Mucosa of descending colon (tissue), 3 donors: ENCODE data around the gene NDUFV3. TPM values are rescaled to one million over a fixed set of nuclear protein-coding genes. Genes with fewer than 3 reads are reported as not detected.
"Not testable (repeated sequence)": the region's sequence is repeated elsewhere in the genome, so short reads cannot be mapped to it uniquely, and the experiment has no call there.

Experiments
- ATAC-seq: fragments of 200-7000 bp; cut with Tn5 transposase; one replicate; pipeline ENCODE4 v1.9.1; 2020; ENCODE audit warnings: mild to moderate bottlenecking, moderate library complexity
- DNase-seq, 3 donors: peaks; one replicate each; pipeline ENCODE4 v3.0.0-alpha.2; 2020
- H3K36me3 ChIP-seq: fragments of 200-600 bp; one replicate; pipeline ENCODE4 v1.8.0; 2021; ENCODE audit warnings: low read depth, mild to moderate bottlenecking
- H3K4me1 ChIP-seq: fragments of 200-600 bp; one replicate; pipeline ENCODE4 v1.8.0; 2021; ENCODE audit warnings: low read depth, mild to moderate bottlenecking
- H3K4me3 ChIP-seq: fragments of 200-600 bp; one replicate; pipeline ENCODE4 v1.8.0; 2021; ENCODE audit warnings: mild to moderate bottlenecking
- H3K9me3 ChIP-seq: fragments of 200-600 bp; one replicate; pipeline ENCODE4 v1.8.0; 2021; ENCODE audit warnings: mild to moderate bottlenecking
- intact Hi-C, 2 donors: fragments of 100-400 bp; cut with DNase I in 1 of 2; cut with micrococcal nuclease in 1 of 2; formaldehyde crosslinking; loops; one replicate each; pipeline versions ENCODE4 v1.11.0 to v1.11.1; 2022; cut with DNase I, micrococcal nuclease
- total RNA-seq, 3 donors: library from RNA; stranded (reverse); fragmentation: NEBNext Ultra II Directional in 2 of 3; extraction: Animal tissue kit (Norgen Biotek cat#: 25700) in 2 of 3; gene quantifications; one replicate each; pipeline versions ENCODE4 v1.2.1 to v1.2.4, GENCODE V29; 2021 to 2023
- TF ChIP-seq, protein P1 (sequence below): fragments of 200-600 bp; IDR thresholded peaks from one replicate; pipeline ENCODE4 v1.8.0; 2022; ENCODE audit warnings: antibody characterized with exemption, mild to moderate bottlenecking
- donor health status: DM: no; HTN: no; CAD: no; lungs with moderate emphysema.
- donor health status: DM: no; HTN: no; CAD: no.
- donor health status: DM: no; HTN: yes; CAD: no.

Gene NDUFV3
- total RNA-seq, 3 donors from 2014 or later, result 36.9 to 54.4 (median 38.5) TPM

DNA sequence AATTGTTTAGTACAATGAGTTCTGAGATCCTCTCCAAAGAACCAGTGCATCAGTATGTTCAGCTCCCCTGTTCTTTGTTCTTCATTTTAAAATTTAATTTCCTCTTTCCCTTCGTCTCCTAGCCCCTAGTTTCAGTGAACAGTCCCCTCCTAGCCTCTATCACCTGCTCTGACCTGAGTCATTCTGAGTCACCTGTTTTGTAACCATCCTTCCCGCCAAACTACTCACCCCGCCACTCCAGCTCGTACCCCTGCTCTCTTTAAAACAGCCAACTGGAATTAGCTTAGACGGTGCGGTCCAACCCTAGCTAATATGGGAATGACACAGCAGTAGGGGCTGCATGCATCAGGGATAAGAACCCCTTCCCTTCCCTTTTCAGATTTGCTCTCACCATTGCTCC, 49.1 kb downstream of the NDUFV3 start:
- Histone ChIP-seq H3K4me1 (no peaks in the 10 kb centered on the region), H3K36me3 (no peaks in the 10 kb centered on the region), H3K4me3 (no peak overlapping the region), H3K9me3 (no peaks in the 10 kb centered on the region)
- TF ChIP-seq, protein P1, sequence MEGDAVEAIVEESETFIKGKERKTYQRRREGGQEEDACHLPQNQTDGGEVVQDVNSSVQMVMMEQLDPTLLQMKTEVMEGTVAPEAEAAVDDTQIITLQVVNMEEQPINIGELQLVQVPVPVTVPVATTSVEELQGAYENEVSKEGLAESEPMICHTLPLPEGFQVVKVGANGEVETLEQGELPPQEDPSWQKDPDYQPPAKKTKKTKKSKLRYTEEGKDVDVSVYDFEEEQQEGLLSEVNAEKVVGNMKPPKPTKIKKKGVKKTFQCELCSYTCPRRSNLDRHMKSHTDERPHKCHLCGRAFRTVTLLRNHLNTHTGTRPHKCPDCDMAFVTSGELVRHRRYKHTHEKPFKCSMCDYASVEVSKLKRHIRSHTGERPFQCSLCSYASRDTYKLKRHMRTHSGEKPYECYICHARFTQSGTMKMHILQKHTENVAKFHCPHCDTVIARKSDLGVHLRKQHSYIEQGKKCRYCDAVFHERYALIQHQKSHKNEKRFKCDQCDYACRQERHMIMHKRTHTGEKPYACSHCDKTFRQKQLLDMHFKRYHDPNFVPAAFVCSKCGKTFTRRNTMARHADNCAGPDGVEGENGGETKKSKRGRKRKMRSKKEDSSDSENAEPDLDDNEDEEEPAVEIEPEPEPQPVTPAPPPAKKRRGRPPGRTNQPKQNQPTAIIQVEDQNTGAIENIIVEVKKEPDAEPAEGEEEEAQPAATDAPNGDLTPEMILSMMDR, result no peak
- intact Hi-C loops, result no loop called here
- ATAC-seq (no peak), DNase-seq (no peak)

DNA sequence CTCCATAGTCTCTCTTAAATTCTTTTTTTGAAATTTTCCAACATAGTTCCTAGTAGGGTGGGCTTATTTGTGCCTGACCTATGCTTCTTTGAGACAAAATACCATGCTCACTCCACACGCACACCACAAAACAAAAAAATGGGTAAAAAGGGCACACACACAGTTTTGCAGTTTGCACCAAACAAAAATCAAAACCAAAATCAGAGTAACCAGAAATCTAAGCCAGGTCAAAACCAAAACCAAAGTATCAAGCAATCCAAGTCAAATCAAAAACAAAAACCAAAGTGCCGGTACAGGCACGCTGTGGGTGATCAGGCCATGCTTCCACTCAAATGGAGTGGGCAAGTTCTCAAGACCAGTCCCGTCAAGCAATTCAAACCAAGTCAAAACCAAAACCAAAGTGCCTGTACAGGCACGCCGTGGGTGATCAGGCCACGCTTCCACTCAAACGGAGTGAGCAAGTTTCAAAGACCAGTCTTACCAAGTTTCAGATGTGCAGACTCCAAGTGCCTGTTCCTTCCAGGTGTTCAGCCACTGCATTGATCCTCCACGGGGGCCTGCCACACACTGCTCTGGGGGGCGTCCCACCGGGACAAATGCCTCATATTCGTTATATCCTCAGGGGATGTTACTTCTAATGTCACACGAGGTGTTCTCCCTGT, 56.1 kb downstream of the NDUFV3 start:
- DNase-seq, ATAC-seq, intact Hi-C loops: not testable (repeated sequence)

DNA sequence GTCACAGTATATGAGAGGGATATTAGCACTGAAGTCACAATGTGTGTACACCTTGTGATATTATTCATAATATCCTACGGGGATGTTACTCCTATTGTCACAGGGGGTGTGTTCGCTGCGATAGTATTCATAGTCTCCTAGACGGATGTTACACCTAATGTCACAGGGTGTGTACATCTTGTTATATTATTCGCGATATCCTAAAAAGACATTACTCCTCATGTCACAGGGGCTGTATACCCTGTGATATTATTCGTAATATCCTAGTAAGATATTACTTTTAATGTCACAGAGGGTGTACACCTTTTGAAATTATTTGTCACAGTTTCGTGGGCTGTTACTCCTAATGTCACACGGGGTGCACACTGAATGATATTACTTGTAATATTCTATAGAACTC, 58.1 kb downstream of the NDUFV3 start:
- H3K36me3 ChIP-seq, ATAC-seq, intact Hi-C loops, H3K4me3 ChIP-seq, H3K9me3 ChIP-seq, DNase-seq, H3K4me1 ChIP-seq: not testable (repeated sequence)

More for the DNA sequence above, 56.1 kb downstream of the NDUFV3 start:
- H3K4me1 ChIP-seq, H3K9me3 ChIP-seq, H3K36me3 ChIP-seq, H3K4me3 ChIP-seq: not testable (repeated sequence)

DNA sequence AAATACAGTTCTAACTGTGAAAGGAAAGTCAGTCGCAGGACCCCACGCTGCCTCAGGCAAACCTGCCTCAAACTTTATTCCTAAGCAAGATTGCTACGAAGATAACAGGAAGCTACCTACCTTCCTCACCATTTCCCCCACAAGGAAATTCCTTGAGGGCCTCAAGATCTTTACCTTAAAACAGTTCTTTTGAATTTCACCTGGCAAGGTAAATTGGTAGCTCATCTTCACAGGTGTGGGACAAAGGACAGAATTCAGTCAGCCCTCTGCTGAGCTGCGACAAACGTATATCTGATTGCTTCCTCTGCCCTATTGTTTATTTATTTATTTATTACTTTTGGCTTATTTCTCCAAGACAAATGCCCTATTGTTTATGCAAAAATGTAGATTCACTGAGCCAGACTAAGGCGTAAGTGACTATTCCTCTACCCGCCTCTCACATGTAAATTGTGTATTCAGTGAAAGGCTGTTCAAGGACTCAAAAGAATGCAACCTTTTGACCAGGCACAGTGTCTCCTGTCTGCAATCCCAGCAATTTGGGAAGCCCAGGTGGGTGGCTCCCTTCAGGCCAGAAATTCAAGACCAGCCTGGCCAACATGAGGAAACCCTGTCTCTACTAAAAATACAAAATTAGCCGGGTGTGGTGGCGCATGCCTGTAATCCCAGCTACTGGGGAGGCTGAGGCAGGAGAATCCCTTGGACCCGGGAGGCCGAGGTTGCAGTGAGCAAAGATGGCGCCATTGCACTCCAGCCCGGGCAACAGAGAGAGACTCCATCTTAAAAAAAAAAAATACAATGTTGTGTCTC, 63.9 kb downstream of the NDUFV3 start:
- intact Hi-C loops, result no loop called here
- H3K4me3 ChIP-seq, result no peak overlapping the region
- peaks cover 3% of the 10 kb centered on the region for H3K4me1 ChIP-seq
- no peaks in the 10 kb centered on the region for H3K36me3 ChIP-seq
- ATAC-seq (no peak), DNase-seq (no peak)
- TF ChIP-seq, protein P1, result no peak
- no peaks in the 10 kb centered on the region for H3K9me3 ChIP-seq

DNA sequence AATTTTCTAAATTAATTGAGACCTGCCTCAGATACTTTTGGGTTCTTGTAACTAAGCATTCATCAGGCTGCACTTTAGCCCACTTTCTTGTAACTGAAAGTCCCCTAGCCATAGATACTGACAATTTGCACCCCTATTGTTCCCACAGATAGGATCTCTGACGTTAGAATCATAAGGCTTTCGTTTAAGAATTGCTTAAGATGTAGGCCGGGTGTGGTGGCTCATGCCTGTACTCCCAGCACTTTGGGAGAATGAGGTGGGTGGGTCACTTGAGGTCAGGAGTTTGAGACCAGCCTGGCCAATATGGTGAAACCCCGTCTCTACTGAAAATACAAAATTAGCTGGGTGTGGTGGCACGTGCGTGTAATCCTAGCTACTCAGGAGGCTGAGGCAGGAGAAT, 65.0 kb downstream of the NDUFV3 start:
- H3K4me3 ChIP-seq, H3K9me3 ChIP-seq, H3K36me3 ChIP-seq, H3K4me1 ChIP-seq, ATAC-seq, intact Hi-C loops, DNase-seq: not testable (repeated sequence)

DNA sequence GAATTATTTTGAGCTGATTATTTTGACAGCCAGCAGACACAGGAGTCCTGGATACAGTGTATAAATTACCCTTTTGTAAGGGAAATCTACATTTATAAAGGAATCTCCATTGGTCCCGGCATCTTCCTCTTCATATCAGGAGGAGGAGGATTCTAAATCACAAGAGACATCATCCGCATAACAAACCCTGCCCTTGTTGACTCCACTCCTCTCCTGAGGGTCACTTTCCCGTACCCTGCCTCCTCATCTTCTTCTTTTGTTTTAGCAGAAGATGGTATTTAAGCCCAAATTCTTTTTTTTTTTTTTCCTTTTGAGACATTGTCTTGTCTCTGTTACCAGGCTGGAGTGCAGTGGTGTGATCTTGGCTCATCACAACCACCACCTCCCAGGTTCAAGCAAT, 66.6 kb downstream of the NDUFV3 start:
- H3K9me3 ChIP-seq, result no peaks in the 10 kb centered on the region
- no peak for ATAC-seq

More for the DNA sequence above, 66.6 kb downstream of the NDUFV3 start:
- intact Hi-C loops, result no loop called here
- Histone ChIP-seq H3K36me3 (no peaks in the 10 kb centered on the region), H3K4me3 (no peak overlapping the region), H3K4me1 (peaks cover 3% of the 10 kb centered on the region)
- DNase-seq, result no peak
- TF ChIP-seq, protein P1, result no peak
